Hepatocyte (in vitro differentiated cells): ENCODE measurements around the gene PLXND1.
"Not testable (repeated sequence)": the region's sequence is repeated elsewhere in the genome, so short reads cannot be mapped to it uniquely, and the experiment has no call there.

ENCODE experiments used
- EZH2 ChIP-seq: fragments of 200-600 bp; sonication (generic); IDR thresholded peaks from 2 replicates; pipeline ENCODE4 v1.6.1; 2016; ENCODE audit warnings: antibody characterized with exemption, mild to moderate bottlenecking, borderline replicate concordance
- EZH2phosphoT487 ChIP-seq: fragments of 200-600 bp; sonication (generic); IDR thresholded peaks from one replicate; pipeline ENCODE4 v1.6.1; 2018; ENCODE audit warnings: antibody characterized with exemption, mild to moderate bottlenecking, low read depth, moderate library complexity; ENCODE audit not compliant: unreplicated experiment, severe bottlenecking
- TF ChIP-seq, protein P1 (sequence below): fragments of 200-600 bp; sonication (generic); IDR thresholded peaks from 2 replicates; pipeline ENCODE4 v1.5.1; 2016; ENCODE audit warnings: antibody characterized with exemption, mild to moderate bottlenecking; ENCODE audit not compliant: poor library complexity

- TF ChIP-seq, protein P1, sequence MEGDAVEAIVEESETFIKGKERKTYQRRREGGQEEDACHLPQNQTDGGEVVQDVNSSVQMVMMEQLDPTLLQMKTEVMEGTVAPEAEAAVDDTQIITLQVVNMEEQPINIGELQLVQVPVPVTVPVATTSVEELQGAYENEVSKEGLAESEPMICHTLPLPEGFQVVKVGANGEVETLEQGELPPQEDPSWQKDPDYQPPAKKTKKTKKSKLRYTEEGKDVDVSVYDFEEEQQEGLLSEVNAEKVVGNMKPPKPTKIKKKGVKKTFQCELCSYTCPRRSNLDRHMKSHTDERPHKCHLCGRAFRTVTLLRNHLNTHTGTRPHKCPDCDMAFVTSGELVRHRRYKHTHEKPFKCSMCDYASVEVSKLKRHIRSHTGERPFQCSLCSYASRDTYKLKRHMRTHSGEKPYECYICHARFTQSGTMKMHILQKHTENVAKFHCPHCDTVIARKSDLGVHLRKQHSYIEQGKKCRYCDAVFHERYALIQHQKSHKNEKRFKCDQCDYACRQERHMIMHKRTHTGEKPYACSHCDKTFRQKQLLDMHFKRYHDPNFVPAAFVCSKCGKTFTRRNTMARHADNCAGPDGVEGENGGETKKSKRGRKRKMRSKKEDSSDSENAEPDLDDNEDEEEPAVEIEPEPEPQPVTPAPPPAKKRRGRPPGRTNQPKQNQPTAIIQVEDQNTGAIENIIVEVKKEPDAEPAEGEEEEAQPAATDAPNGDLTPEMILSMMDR = not testable (repeated sequence)
- TF ChIP-seq EZH2, EZH2phosphoT487: not testable (repeated sequence)
Observed at GRCh38 chr3:129641567-129642260, 35.2 kb upstream of the PLXND1 start.
